ENCODE measurements around the gene SMIM22. TPM values are rescaled to one million over a fixed set of nuclear protein-coding genes. Genes with fewer than 3 reads are reported as not detected.

SMIM22 gene
- total and polyA plus RNA-seq, 2 of the 8 experiments (the other 6 are each of a cell fraction or from before 2014, with no cell fraction given), result not detected

- Histone ChIP-seq H2AFZ (ENCODE audit: low read length) (no peak overlapping the region), H3K4ac (replicated peaks; ENCODE audit: insufficient read length, low read depth, low read length) (no peak overlapping the region), H3K4me2 (ENCODE audit: insufficient read depth in 1 of 2, low read depth in 2 of 2, low read length in 2 of 2) (no peak overlapping the region), H3K18ac (ENCODE audit: extremely low read depth, low read length) (no peak overlapping the region), H3K27me3 (replicated peaks in 1 of 4; ENCODE audit: control insufficient read depth in 3 of 4, extremely low read depth in 1 of 4, insufficient read depth in 3 of 4, low read length in 3 of 4) (no peaks in the 10 kb centered on the region), H2BK20ac (ENCODE audit: low read length) (no peak overlapping the region), H4K91ac (replicated peaks; ENCODE audit: insufficient read length, low read length) (no peak overlapping the region), H3K4me3 (ENCODE audit: extremely low read depth in 1 of 4, insufficient read depth in 2 of 4, low read depth in 3 of 4, low read length in 4 of 4) (no peak overlapping the region), H3K9me3 (ENCODE audit: insufficient read depth in 2 of 2, low read depth in 1 of 2, low read length in 1 of 2) (no peaks in the 10 kb centered on the region), H3K56ac (replicated peaks; ENCODE audit: insufficient read length, low read depth, low read length) (no peak overlapping the region), H3K27ac (ENCODE audit: low read depth, low read length) (no peak overlapping the region), H3K4me1 (replicated peaks in 1 of 4; ENCODE audit: control insufficient read depth in 3 of 4, insufficient read depth in 4 of 4, low read length in 3 of 4) (peaks cover 0 to 14% (median 8%) of the 10 kb centered on the region in 4 experiments; a peak in 4 of 7 replicates), H3K79me2 (ENCODE audit: control insufficient read depth in 1 of 2, insufficient read depth in 2 of 2, low read length in 2 of 2) (no peaks in the 10 kb centered on the region), H3K36me3 (ENCODE audit: control insufficient read depth in 2 of 4, insufficient read depth in 4 of 4, low read length in 3 of 4) (peaks cover 0 to 2% (median 0%) of the 10 kb centered on the region in 4 experiments; a peak in 3 of 8 replicates), H3K79me1 (ENCODE audit: low read depth, low read length) (no peaks in the 10 kb centered on the region), H2BK120ac (replicated peaks; ENCODE audit: low read depth, low read length) (no peak overlapping the region), H2BK15ac (ENCODE audit: low read length) (no peak overlapping the region), H4K20me1 (replicated peaks in 1 of 2; ENCODE audit: control insufficient read depth in 1 of 2, insufficient read depth in 2 of 2, low read length in 2 of 2) (peaks cover 0 to 5% of the 10 kb centered on the region in 2 experiments), H3K23ac (ENCODE audit: insufficient read length) (no peak overlapping the region), H3K23me2 (ENCODE audit: low read depth, low read length) (peaks cover 8% of the 10 kb centered on the region; the same call in 1 of the 2 replicates), H3K9ac (replicated peaks in 1 of 4; ENCODE audit: extremely low read depth in 1 of 4, low read depth in 3 of 4, low read length in 3 of 4) (no peak overlapping the region), H2BK5ac (ENCODE audit: low read depth, low read length) (no peak overlapping the region), H4K5ac (ENCODE audit: insufficient read length, low read depth, low read length) (no peak overlapping the region), H2BK12ac (ENCODE audit: low read depth, low read length) (no peak overlapping the region), H3K14ac (ENCODE audit: insufficient read length) (no peak overlapping the region), H4K8ac (ENCODE audit: extremely low read depth, insufficient read depth, low read length) (no peak overlapping the region), H2AK5ac (ENCODE audit: low read depth, low read length) (no peak overlapping the region)
- 86% methylated on average over 12 of the region's 16 CpGs; no CpG with 5 or more reads in 1 of the 2 experiments for WGBS, 2 experiments (ENCODE audit: extremely low coverage in 1 of 2, insufficient coverage in 1 of 2, insufficient read length in 1 of 2, insufficient replicate concordance in 2 of 2, low coverage in 1 of 2, low lambda C conversion rate in 2 of 2, missing lambda C conversion rate in 1 of 2)
- ChIA-PET CTCF (ENCODE audit: partially characterized antibody) (interaction anchor here (0.9 to 1.2 kb wide), 2 partner anchors 32 to 81 kb away, joined by 3 read pairs; partner anchors contain the start of gene ZNF500), POLR2A (ENCODE audit: partially characterized antibody) (interaction anchor here (1.6 kb wide), 1 partner anchor 10 kb away, joined by 4 read pairs; no protein-coding TSS in a partner anchor)
- TF ChIP-seq SUZ12 (IDR thresholded peaks at IDR 0.05; ENCODE audit: low read length) (no peak), ZNF274 (IDR thresholded peaks at IDR 0.05; ENCODE audit: borderline replicate concordance, extremely low read depth, low read length) (no peak), POU5F1 (IDR thresholded peaks at IDR 0.05; ENCODE audit: low read depth, low read length) (no peak), BCL11A (IDR thresholded peaks at IDR 0.05; ENCODE audit: low read depth in 2 of 2, low read length in 2 of 2) (no peak), CTBP2 (IDR thresholded peaks at IDR 0.05; ENCODE audit: borderline replicate concordance, insufficient read depth, insufficient read length, low read length) (no peak), RXRA (IDR thresholded peaks at IDR 0.05; ENCODE audit: insufficient read depth, low read depth, low read length) (no peak), EGR1 (IDR thresholded peaks at IDR 0.05; ENCODE audit: borderline replicate concordance, low read depth, low read length) (no peak), FOSL1 (IDR thresholded peaks at IDR 0.05; ENCODE audit: insufficient read depth, low read depth, low read length) (no peak)
- FAIRE-seq, result no peak
- no peak for DNase-seq (ENCODE audit: low read depth in 1 of 2, low spot score in 2 of 2)
Measured at GRCh38 chr16:4798456-4798855, 3.3 kb downstream of the SMIM22 start.

All from H1 (cell line).